ENCODE measurements around the gene NIPSNAP3A. TPM values are rescaled to one million over a fixed set of nuclear protein-coding genes. Genes with fewer than 3 reads are reported as not detected.
A peak's percentile ranks its signal among the peaks of the same experiment; 100 is the strongest.
"Not testable (repeated sequence)": the region's sequence is repeated elsewhere in the genome, so short reads cannot be mapped to it uniquely, and the experiment has no call there.

NIPSNAP3A gene
- total RNA-seq = 48.7 and 69.3 TPM in 2 replicates

DNA sequence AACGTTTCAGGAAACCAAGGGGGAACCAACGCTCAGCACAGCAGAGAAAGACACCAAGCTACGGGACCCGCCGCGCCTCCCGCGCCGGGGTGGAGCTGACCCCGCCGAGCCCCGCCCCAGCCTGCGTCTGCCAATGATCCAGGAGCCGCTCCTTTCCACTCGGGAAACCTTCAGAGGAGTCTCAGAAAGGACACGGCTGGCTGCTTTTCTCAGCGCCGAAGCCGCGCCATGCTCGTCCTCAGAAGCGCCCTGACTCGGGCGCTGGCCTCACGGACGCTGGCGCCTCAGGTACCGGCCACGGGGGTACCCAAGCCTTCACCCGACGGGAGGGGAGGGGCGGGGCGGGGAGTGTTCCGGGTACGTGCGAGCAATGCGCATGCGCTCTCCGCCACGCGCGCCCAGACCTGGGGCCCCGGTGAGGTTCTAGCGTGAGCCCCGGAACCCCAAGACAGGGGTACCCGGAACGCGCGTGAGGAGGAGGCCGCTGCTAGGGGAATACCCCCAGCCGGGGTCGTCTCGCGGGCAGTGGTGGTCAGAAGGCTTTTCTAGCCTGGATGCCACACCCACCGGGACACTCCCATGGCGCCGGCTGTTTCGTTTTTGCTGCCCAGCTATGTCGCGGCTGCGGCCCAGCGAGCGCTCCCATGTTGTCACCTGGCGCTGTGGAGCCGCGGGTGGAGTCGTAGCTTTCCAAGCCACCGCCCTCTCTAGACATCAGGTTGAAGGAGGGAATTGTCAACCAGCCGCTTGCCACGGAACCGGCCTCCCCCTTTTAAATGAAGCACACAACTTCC is at the start of gene NIPSNAP3A:
TSS of gene NIPSNAP3A (plus strand) at position 119 of the 794 bp plus-strand sequence. CDS start at position 229, 110 bp downstream.
- peak; percentile 51 for DNase-seq (ENCODE audit: low read depth)

DNA sequence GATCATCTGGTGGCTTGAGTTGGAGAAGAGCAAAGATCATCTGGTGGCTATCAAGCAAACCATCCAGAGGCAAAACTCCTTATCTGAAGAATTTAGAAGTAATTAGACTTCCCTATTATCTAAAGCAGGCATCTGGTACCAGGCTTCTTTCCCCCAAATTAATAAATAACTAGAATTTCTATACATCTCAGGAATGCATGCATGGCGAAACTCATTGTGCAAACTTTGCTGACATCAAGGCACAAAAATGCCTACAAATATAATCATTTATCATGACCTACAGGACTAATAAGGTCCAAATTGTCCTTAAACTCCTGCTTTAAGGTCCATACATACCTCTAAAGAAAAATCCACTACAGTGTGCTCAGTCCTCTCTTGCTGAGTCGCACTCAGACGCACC is 47.2 kb upstream of the NIPSNAP3A start:
- DNase-seq (ENCODE audit: low read depth) = no peak

DNA sequence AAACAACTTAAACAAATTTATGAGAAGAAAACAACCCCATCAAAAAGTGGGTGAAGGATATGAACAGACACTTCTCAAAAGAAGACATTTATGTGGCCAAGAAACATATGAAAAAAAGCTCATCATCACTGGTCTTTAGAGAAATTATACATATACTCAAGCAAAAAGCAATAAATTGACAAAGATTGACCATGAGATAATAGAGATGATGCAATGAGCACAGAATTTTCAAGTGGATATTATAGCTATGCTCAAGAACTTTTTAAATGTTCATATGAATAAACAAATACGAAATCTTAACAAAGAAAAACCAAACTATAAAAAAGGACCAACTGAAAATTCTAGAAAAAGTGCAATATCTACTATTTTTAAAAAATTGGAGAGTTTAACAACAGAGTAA is 38.7 kb upstream of the NIPSNAP3A start:
- not testable (repeated sequence) for DNase-seq (ENCODE audit: low read depth)

DNA sequence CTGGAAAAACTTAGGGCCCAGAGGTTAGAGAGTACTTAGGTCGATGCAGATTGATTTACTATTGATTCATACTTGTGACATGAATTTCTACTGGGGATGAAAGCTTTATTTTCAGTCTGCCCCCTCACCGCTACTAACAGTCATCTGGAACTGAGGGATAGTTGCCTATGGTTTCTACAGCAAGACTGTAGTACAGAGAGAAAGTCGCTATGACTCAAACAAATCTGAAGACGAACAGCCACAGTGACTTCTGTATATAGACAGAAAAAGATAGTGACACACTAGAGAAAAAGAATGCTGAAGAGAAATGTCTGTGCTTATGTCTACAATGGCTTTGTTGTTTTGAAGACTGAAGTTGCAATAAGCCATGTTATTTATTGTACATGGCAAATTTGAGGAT is 35.9 kb upstream of the NIPSNAP3A start:
- DNase-seq (ENCODE audit: low read depth) = no peak

DNA sequence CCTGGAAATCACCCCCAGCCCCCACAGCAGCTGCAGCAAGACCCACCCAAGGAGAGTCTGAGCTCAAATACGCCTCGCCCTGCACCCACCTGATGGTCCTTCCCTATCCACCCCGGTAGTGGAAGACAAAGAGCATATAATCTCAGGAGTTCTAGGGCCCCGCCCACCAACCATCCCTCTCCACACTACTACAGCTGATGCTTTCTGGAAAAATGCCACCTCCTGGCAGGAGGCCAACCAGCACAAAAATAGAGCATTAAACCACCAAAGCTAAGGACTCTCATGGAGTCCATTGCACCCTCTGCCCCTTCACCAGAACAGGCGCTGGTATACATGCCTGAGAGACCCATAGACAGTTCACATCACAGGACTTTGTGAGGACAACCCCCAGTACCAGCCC is 22.5 kb upstream of the NIPSNAP3A start:
- no peak for DNase-seq (ENCODE audit: low read depth)

DNA sequence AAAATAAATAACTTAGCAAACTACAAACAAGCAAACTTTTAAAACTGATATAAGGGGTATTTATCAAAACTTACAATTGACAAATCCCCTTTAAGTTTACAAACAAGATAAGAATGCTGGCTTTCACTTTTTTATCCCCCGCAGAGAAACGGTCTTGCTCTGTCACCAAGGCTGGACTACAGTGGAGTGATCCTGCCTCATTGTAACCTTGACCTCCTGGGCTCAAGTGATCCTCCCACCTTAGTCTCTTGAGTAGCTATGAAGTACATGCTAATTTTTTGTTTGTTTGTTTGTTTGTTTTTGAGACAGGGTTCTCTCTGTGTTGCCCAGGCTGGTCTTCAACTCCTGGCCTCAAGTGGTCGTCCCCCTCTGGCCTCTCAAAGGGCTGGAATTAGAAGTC is 9.0 kb upstream of the NIPSNAP3A start:
- DNase-seq (ENCODE audit: low read depth) = no peak

DNA sequence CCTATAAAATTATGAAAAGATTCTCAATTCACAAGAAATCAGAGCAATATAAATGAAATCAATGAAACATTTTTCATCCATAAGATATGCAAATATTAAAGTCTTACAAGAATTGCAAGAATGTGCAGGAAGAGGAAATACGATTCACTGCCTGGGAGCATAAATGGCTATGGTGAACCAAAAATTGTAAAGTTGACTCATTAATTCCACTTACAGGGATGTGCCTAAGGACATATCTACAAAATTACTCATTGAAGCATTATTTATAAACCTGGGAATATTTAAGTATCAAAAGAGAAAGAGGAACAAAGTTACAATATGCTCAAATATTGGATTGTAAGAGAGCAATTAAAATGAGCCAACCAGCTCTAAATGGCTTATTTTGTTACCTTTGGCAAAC is 6.9 kb upstream of the NIPSNAP3A start:
- DNase-seq (ENCODE audit: low read depth) = peak; percentile 49

DNA sequence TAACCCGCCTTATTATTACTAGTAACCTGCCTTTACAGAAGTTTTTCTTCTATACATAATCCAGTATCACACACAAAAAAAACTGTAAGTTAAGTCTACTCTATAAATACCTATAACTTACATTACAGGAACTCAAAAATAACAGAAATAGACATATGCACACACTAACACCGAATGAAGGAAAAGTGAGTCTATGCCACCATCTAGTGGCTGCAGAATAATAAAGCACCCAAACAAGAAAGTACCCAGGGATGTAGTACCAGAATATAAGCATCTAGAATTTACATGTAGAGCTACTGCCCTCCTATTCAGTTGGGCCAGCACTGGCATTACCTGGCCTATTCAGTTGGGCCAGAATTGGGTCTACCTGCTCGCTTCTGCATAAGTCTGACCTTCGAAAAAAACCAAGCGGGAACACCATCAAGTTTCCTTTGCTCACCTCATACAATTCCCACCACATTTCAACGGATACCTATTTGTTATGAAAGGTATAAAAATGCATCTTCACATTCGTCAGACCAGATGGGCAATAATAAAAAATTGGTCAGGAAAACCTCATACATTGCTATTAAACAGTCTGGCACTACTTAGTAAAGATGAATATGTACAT is 4.0 kb upstream of the NIPSNAP3A start:
- peak; percentile 69 for DNase-seq (ENCODE audit: low read depth)

DNA sequence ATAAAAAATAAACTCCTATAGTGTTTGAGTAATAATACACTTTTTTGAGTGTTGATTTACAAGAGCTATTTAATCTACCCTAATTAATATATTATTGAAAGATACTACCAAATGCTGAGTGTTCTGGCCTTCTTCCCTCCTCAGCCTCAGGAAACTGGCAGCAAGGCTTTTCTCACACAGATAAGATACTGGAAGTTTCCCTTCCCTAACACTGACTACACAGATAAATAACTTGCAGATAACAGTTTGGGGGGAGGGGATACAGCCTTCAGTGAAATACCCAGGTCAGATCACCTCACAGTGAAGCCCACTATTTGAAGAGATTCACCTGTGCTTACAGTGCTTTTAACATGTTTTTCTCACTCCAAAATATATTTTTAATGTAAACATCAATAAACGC is 1.6 kb upstream of the NIPSNAP3A start:
- DNase-seq (ENCODE audit: low read depth) = no peak

DNA sequence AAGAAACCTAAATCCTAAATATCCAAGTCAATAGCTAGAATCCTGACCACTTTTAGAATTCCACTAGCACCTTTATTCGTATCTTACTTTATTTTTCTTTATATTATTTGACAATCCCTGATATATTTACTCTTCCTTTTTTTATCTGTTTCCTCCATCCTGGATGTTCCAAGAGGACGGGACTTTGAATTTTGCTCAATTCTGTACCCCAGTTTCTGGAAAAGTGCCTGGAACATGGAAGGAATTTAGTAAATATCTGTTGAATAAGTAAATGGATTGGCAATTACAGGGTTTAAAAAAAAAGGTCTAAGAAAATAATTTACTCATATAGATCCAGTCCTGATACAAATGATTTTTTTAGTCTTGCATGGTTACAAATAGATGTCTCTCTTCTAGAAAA is 1.2 kb upstream of the NIPSNAP3A start:
- no peak for DNase-seq (ENCODE audit: low read depth)

DNA sequence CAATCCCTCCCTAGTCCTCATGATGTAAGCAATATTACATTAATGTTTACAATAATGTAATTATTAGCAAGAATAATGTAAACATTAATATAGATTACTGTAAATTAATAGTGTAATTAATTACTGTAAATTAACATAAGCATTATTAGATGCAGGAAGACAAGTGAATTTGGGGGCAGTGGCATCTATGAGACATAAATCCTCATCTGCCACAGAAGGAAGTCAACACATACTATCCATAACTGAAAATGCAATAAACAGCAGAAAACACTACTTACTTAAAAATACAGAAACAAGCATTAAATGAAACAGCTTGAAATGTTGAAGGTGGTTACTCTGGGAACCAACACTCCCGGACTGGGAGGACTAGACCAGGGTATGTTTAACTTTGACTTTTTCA is 685 bp upstream of the NIPSNAP3A start:
- DNase-seq (ENCODE audit: low read depth) = no peak

DNA sequence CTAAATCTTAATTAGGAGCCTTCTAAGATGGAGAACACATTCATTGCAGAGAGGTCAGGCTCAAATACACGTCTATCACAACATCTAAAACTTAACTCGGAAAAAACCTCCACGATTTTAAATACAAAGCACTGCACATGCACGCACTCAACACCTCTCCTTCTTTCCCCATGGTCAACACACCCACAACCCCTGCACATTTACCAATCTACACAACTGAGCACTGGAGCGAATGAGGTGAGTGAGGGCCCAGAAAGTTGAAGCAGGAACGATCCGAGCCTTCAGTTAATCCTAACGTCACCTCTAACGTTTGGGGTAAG is 278 bp upstream of the NIPSNAP3A start:
- DNase-seq (ENCODE audit: low read depth) = no peak

DNA sequence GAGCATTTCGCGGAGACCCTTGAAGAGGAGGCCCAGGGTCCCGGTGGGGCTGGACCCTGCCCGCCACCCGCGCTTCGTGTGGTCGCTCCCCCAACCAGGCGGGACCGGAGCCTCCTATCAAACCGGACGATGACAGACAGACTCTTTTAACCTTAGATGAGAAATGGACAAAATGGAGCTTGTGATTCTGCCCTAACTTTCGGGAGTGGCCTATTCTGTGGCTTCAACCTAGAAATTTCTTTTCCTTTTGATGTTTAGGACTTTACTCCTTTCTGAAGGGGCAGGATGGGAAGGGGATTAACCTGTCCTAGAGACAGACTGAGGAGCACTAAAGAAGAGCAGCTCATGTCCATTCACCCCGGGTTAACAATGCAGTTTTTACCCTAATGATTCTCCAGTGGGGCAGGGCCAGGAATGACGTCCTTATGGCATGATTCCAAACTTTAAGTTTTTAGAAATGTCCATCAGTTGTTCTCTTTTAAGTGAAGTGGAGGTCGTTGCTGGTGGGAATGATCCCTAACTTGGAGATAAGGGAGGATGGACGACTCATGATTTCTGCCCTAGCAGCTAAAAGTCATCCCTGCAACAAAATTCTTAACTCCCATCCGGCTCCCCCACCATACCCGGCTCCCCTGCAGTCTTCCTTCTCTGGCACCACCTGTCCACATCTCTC is 1.0 kb downstream of the NIPSNAP3A start:
- DNase-seq (ENCODE audit: low read depth) = peak; percentile 8

DNA sequence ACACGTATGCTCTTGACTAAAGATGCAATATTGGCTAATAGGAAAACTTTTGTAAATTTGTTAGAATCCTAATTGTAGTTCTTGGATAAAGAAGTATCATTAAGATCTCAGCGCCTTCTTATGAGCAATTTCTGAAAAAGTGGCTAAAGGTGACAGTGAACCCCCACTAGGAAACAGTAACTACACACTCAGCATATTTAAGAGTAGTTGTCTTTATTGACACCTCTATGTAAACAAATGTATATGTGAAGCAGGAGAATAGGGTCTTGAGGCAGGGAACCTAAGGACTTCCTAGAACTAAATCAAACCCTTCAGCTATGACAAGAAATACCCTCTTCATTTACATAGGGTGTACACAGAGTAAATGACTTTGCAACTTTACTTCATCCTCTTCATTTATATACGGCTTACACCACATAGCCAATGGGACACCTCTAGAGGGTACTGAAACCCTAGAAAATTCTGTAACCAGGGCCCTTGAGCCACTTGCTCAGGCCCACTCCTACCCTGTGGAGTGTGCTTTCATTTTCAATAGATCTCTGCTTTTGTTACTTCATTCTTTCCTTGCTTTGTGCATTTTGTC is 2.8 kb downstream of the NIPSNAP3A start:
- no peak for DNase-seq (ENCODE audit: low read depth)

DNA sequence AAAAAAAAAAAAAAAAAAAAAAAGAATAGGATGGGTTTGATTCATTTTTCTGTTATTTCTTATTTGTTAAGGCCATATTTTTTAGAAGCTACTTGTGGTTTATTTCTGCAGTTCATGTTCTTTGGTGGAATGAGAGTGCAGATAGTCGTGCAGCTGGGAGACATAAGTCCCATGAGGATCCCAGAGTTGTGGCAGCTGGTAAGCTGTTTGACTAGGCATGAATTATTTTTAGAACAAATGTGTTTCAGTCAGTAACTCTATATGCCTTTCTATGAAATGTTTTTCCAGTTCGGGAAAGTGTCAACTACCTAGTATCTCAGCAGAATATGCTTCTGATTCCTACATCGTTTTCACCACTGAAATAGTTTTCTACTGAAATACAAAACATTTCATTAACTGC is 11.5 kb downstream of the NIPSNAP3A start:
- no peak for DNase-seq (ENCODE audit: low read depth)

DNA sequence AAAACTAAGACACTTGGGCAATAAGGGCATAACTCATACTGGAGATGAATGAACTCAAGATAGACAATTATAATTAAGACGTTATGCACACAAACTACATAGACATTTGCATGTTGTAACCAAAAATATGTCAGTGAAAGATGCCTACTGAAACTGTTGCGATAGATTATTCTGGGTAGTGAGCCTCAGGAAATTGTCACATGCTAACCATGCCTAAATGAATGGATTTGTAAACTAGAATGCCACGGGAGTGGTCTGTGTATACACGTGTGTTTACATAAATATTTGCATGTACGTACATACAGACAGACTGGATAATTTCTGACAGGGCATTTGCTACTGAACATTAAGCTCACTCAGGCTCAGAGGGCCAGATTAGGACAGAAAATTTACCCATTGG is 17.7 kb downstream of the NIPSNAP3A start:
- DNase-seq (ENCODE audit: low read depth) = no peak

DNA sequence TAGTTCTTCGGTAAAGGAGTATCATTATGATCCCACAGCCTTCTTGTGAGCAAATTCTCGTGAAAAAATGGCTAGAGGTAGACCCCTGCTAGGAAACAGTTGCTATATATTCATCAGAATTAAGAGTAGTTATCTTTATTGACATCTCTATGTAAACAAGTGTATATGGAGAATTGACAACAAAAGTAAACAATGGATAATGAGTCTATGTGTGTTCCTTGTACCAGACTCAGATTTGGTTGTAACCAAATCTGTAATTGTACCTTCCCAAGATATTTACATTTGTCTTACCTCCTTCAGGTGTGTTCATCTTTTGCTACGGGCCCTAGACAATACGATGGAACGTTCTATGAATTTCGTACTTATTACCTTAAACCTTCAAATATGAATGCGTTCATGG is 18.5 kb downstream of the NIPSNAP3A start:
- DNase-seq (ENCODE audit: low read depth) = no peak

DNA sequence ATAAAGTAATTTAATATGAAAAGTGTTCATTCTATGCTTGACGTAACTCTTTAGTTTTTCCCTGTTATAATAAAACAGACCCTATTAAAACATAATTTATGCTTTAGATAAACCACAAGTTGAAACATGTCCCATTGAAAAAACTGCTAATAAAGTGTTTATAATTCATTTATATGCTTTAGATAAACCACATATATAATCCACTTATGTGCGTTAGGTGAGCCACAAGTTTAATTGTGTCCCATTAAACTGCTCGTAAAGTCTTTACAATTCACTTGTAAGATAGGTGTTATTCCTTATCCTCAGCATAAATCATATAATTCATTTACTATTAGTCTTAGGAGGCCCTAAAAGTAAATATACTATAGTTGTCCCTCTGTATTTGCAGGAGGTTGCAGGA is 20.0 kb downstream of the NIPSNAP3A start:
- no peak for DNase-seq (ENCODE audit: low read depth)

DNA sequence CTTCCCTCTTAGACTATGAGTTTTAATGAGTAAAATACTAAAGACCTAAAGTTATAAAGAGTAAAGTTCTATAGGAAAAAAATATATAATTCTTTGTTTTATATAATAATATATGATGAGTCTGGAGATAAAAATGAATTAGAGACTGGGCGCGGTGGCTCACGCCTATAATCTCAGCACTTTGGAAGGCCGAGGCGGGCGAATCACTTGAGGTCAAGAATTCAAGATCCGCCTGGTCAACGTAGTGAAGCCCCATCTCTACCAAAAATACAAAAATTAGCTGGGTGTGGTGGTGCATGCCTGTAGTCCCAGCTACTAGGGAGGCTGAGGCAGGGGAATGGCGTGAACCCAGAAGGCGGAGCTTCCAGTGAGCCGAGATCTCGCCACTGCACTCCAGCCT is 21.5 kb downstream of the NIPSNAP3A start:
- DNase-seq (ENCODE audit: low read depth) = not testable (repeated sequence)

DNA sequence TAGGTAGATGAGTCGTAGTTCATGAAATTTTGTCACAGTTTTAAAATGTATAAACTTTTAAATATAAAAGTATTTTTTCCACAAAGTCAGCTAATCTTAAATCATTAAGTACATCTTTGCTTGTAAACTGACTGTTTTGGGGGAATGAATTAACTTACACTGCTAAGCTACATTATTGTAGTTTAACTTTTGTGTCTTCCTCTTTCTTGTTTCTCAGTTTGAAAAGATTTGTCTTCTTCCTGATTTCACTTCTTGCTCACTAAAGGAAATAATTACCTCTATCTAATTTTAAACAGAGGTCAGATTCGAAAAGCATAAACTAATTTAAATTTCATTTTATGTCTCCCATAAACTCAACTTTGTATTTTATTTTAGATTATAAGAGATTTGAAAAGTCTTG is 22.2 kb downstream of the NIPSNAP3A start:
- no peak for DNase-seq (ENCODE audit: low read depth)

DNA sequence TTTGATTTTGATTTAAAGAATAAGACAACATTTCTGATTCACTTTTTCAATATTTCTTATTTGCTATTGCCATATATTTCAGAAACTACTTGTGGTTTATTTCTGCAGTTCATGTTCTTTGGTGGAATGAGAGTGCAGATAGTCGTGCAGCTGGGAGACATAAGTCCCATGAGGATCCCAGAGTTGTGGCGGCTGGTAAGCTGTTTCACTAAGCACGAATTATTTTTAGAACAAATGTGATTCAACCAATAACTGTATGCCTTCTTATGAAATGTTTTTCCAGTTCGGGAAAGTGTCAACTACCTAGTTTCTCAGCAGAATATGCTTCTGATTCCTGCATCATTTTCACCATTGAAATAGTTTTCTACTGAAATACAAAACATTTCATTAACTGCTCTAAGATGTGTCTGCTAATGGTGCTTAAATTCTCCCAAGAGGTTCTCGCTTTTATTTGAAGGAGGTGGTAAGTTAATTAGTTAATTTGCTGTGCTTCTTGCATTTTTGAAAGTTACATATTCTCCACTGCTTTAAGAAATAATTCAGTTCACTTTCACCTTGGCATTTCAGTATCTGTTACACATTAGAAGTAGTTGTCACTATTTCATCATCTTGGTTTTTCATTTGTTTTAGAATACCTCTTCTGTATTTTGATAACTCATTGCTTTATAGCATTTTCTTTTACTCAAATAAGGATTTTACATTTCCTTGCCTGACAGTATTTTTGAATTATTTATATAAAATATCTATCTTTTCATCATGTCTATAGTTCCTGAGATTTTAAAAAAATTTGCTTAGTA is 25.4 kb downstream of the NIPSNAP3A start:
- no peak for DNase-seq (ENCODE audit: low read depth)

DNA sequence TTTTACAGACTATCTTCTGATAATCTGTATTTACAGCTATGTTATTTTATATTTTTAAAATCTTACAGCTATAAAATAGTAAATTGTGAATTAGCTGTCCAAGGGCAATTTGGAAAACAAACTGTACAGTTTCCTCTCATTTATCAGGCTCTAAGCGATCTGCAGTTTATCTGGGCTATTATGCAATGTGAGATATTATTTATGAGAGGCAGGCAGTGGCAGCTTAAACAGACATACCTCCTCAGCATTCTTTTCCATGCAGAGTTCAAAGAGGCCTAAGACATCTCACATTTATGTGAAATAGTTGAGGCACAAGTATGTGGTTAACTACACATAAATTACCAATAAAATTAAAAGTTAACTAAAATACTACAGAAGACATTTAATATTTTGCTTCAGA is 26.6 kb downstream of the NIPSNAP3A start:
- DNase-seq (ENCODE audit: low read depth) = no peak
